Effector memory CD4-positive, alpha-beta T cell (primary cell): ENCODE data around the gene HSPB2.

Experiments used
- DNase-seq, 3 donors: peaks; one replicate each; pipeline ENCODE4 v3.0.0-alpha.2; 2020
- H3K27ac ChIP-seq: 2 replicates; pipeline ENCODE4 v1.7.0; 2013; ENCODE audit warnings: mild to moderate bottlenecking, low read length, moderate library complexity; ENCODE audit not compliant: insufficient read depth, poor library complexity, severe bottlenecking
- H3K27me3 ChIP-seq: replicated peaks from 2 replicates; pipeline ENCODE4 v1.7.0; 2013; ENCODE audit warnings: mild to moderate bottlenecking, low read length; ENCODE audit not compliant: insufficient read depth, control insufficient read depth, poor library complexity, severe bottlenecking
- H3K36me3 ChIP-seq: 2 replicates; pipeline ENCODE4 v1.7.0; 2013; ENCODE audit warnings: mild to moderate bottlenecking, low read length, moderate library complexity; ENCODE audit not compliant: control insufficient read depth, insufficient read depth
- H3K4me1 ChIP-seq: 2 replicates; pipeline ENCODE4 v1.7.0; 2013; ENCODE audit warnings: low read length, mild to moderate bottlenecking; ENCODE audit not compliant: control insufficient read depth, insufficient read depth, poor library complexity, severe bottlenecking
- H3K4me3 ChIP-seq: 2 replicates; pipeline ENCODE4 v1.7.0; 2013; ENCODE audit warnings: low read length, low read depth, mild to moderate bottlenecking; ENCODE audit not compliant: insufficient read depth, poor library complexity, severe bottlenecking
- H3K9me3 ChIP-seq: 2 replicates; pipeline ENCODE4 v1.7.0; 2013; ENCODE audit warnings: mild to moderate bottlenecking, low read length, moderate library complexity; ENCODE audit not compliant: control insufficient read depth
- total RNA-seq, 3 donors: gene quantifications; one replicate each; lab custom pipeline; 2026; lab: John Stamatoyannopoulos, UW

HSPB2 gene
- 0 reads per million in 3 donors for total RNA-seq

DNA sequence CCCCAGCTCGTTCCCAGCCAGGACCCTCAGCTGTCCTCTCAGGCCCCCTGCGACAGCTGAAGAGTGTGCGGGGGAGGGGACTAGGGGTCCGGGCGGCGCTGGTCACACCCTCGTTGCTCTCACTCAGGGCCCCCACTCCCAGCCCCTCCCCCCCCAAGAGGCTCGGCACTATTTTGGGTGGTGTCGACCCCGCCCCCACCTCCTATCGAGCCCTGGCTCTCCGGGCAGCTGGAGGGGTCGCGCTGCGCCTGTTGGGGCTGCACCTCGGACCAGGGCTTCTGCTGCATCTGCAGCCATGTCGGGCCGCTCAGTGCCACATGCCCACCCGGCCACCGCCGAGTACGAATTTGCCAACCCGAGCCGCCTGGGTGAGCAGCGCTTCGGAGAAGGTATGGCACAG lies at the start of gene HSPB2:
HSPB2 (plus strand) TSS at position 200 of the 400 bp plus-strand sequence; CDS start at position 296, 96 bp downstream.
- Histone ChIP-seq H3K9me3 (no peaks in the 10 kb centered on the region), H3K36me3 (no peaks in the 10 kb centered on the region), H3K27ac (no peak within 1 kb of the TSS), H3K4me3 (no peak within 1 kb of the TSS), H3K27me3 (peaks cover 17% of the 10 kb centered on the region), H3K4me1 (no peaks in the 10 kb centered on the region)
- no peak for DNase-seq

GRCh38 chr11:111870113-111870512 lies 42.4 kb upstream of the HSPB2 start:
- DNase-seq = no peak
- Histone ChIP-seq H3K27me3 (no peaks in the 10 kb centered on the region), H3K4me3 (no peak overlapping the region), H3K27ac (no peak overlapping the region), H3K4me1 (no peaks in the 10 kb centered on the region), H3K9me3 (no peaks in the 10 kb centered on the region), H3K36me3 (peaks cover 27% of the 10 kb centered on the region)

DNA sequence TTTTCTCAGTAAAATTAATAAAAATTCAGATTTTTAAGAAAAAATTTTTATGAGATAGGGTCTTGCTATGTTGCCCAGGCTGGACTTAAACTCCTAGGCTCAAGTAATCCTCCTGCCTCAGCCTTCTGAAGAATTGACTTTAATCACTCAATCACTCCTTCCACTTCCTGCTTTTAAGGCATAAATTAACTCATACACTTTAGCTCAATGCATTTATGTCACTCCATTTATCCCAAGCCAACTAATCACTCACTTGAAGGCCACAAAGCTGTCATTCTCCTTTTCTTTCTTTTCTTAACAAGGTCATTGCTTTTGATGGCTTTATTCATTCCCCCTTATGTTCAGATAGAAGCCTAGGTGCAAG lies 42.0 kb upstream of the HSPB2 start:
- H3K4me1 ChIP-seq = no peaks in the 10 kb centered on the region
- no peak for DNase-seq
- H3K36me3 ChIP-seq = peaks cover 24% of the 10 kb centered on the region
- no peaks in the 10 kb centered on the region for H3K27me3 ChIP-seq
- H3K27ac ChIP-seq = peak overlapping the region; percentile 85
- peak overlapping the region; percentile 82 for H3K4me3 ChIP-seq
- no peaks in the 10 kb centered on the region for H3K9me3 ChIP-seq

DNA sequence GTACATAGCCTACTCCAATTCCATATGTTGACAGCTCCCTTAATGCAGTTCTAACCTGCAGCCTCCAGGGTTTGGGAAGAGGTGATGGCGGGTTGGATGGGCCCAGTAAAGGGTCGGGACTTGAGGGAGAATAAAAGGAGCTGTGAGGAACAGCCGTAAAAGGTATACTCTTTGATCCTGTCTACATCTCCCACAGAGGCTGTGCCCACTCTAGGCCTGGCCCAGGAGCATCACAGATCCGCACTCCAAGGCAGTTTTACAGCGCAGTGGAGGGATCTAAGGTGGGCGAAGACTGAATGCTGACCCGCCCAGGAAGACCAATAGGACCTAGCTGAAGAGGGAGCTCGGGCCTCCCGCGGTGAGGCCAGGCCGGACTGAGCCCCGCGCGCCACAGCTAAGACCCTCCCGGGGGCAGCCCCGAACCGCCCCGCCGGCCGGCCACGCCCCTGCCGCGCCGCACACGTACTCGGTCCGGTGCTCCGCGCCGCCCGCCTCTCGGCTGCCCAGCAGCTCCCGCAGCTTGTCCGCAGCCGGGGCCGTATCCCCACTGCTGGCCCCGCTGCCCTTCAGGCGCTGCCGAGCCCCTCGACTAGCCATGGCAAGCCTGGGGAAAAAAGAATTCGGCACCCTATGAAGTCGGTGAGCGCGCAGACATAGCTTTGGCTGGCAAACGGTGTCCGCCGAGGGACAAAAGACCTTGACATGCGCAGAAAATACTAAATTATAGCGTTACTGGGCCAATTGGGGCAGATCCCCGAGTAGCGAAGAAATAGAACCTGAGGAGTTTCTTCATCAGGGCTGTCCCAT lies 41.4 kb upstream of the HSPB2 start, which contains the start of gene ALG9:
ALG9 (minus strand) TSS at position 696 of the 807 bp plus-strand sequence; CDS start at position 597, 99 bp downstream.
- Histone ChIP-seq H3K27me3 (no peaks in the 10 kb centered on the region), H3K27ac (peak within 1 kb of the TSS; percentile 85), H3K9me3 (no peaks in the 10 kb centered on the region), H3K4me3 (peak within 1 kb of the TSS; percentile 82), H3K4me1 (no peaks in the 10 kb centered on the region), H3K36me3 (peaks cover 18% of the 10 kb centered on the region)
- DNase-seq = peak; percentile 68 to 79 (median 77)

DNA sequence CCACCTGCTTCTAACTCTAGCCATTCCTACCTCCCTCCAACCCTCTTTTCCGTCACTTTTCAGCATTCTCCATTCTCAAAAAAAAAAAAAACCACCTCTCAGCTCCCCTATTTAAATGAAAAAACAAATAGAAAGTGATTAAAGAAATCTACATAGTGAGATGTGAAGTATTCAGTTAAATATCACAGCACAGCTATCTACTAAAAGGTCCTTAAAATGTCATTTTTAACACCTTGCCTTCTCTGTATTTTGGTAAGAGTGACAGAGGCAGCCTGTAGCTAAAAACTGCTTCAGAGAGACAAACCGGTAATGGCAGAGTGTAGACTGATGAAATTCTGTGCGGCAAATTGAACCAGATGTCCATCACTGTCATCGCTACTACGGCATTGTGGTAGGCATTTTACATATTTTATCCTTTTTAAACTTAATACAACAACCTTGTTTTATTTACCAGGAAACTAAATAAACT lies 40.8 kb upstream of the HSPB2 start:
- no peaks in the 10 kb centered on the region for H3K9me3 ChIP-seq
- H3K4me3 ChIP-seq = peak overlapping the region; percentile 82
- peak overlapping the region; percentile 85 for H3K27ac ChIP-seq
- peaks cover 13% of the 10 kb centered on the region for H3K36me3 ChIP-seq
- no peaks in the 10 kb centered on the region for H3K27me3 ChIP-seq
- DNase-seq = no peak
- H3K4me1 ChIP-seq = no peaks in the 10 kb centered on the region

- Histone ChIP-seq H3K27ac (peak overlapping the region; percentile 96), H3K9me3 (no peaks in the 10 kb centered on the region), H3K36me3 (no peaks in the 10 kb centered on the region), H3K4me3 (peak overlapping the region; percentile 53), H3K4me1 (peaks cover 14% of the 10 kb centered on the region), H3K27me3 (no peaks in the 10 kb centered on the region)
- DNase-seq = no peak
Observed at GRCh38 chr11:111878385-111878848, 34.1 kb upstream of the HSPB2 start.

DNA sequence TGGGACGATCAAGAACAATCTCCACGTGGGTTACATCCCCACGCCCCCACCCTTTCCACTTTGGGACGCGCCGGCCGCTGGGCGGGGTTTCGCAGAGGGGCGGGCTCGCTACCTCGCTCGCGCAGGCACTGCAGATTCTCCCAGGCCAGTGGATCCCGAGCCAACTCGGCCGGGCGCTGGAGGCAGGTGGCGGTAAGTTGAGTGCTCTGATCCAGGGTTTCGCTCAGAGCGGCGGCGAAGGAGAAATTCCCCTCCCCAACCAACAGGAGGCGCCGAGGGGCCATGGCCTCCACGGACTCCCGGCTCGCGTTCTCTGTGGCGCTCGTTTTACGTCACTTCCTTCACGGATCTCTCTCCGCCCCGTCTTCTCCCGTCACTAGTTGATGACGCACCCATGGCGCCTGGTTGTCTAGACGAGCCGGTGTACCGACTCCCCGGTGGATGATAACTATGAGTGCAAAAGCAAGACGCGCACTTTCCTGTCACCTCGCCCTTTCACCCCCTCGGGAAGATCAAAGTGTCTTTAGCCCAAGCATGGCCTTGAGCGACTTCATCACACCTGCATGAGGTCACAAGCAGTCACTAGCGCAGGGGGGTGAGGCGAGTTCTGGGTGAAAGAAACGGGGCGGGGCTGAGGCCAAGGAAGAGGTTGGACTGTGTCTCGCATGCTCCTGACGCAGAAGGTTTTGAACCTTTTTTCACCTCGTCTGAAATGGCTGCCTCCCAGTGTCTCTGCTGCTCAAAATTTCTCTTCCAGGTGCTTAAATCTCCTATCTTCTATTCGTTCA lies 33.5 kb upstream of the HSPB2 start, which contains the start of the genes CFAP68 and FDXACB1:
CFAP68 (plus strand) TSS at position 693 of the 788 bp plus-strand sequence; CDS start at position 713, 20 bp downstream.
FDXACB1 (minus strand) TSS at position 317 of the 788 bp plus-strand sequence; CDS start at position 284, 33 bp downstream.
- Histone ChIP-seq H3K4me3 (peak within 1 kb of the TSS; percentile 53), H3K27ac (peak within 1 kb of the TSS; percentile 96), H3K9me3 (no peaks in the 10 kb centered on the region), H3K4me1 (peaks cover 14% of the 10 kb centered on the region), H3K27me3 (no peaks in the 10 kb centered on the region), H3K36me3 (no peaks in the 10 kb centered on the region)
- DNase-seq = peak; percentile 94 to 96 (median 95)

DNA sequence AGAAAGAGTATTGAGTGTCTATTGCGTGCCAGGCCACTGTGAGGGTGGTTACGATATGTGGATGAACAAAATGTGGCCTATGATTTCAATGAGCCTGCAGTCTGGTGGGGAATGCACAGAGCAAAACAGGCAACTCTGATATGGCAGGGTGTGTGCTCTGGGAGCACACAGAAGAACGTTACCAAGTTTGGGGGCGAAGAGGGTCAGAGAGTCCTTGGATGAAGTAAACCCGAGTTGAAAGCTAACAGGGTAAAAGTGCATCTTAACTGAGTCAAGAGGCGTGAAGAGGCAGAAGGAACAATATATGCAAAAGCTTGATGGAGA lies 32.9 kb upstream of the HSPB2 start:
- no peak for DNase-seq
- Histone ChIP-seq H3K27ac (peak overlapping the region; percentile 96), H3K36me3 (no peaks in the 10 kb centered on the region), H3K27me3 (no peaks in the 10 kb centered on the region), H3K4me1 (peaks cover 14% of the 10 kb centered on the region), H3K4me3 (peak overlapping the region; percentile 53), H3K9me3 (no peaks in the 10 kb centered on the region)

DNA sequence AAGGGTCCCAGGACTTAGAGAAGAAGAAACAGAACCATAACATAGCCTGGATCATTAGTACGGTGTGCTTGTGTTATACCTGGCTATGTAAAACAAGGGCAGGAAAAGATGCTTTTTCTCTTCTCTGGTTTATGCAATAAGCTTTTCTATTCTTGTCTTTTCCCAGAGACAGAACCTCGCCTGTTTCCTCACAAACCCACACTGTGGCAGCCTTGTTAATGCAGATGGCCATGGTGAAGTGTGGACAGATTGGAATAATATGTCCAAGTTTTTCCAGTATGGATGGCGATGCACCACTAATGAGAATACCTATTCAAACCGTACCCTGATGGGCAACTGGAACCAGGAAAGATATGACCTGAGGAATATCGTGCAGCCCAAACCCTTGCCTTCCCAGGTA lies 30.3 kb upstream of the HSPB2 start:
- Histone ChIP-seq H3K27ac (no peak overlapping the region), H3K4me3 (no peak overlapping the region), H3K4me1 (peaks cover 14% of the 10 kb centered on the region), H3K27me3 (no peaks in the 10 kb centered on the region), H3K9me3 (no peaks in the 10 kb centered on the region), H3K36me3 (no peaks in the 10 kb centered on the region)
- DNase-seq = no peak
